ENCODE results near the gene RNF113A.
"Not testable (repeated sequence)": the region's sequence is repeated elsewhere in the genome, so short reads cannot be mapped to it uniquely, and the experiment has no call there.

The RNF113A gene

GRCh38 chrX:119828446-119828845 is 43.1 kb downstream of the RNF113A start:
- DNase-seq: no peak

GRCh38 chrX:119826399-119826959 is 45.1 kb downstream of the RNF113A start:
- no peak for DNase-seq

- DNase-seq: not testable (repeated sequence)
Measured at GRCh38 chrX:119824221-119824620, 47.3 kb downstream of the RNF113A start.

- DNase-seq: not testable (repeated sequence)
Measured at GRCh38 chrX:119821703-119822102, 49.8 kb downstream of the RNF113A start.

All from activated T-cell treated with anti-CD3 and anti-CD28 coated beads, Interleukin-2, amount 50 U/mL, for 1 hour (primary cell).